ENCODE data around the gene ALG14. TPM values are rescaled to one million over a fixed set of nuclear protein-coding genes. Genes with fewer than 3 reads are reported as not detected.
A peak's percentile ranks its signal among the peaks of the same experiment; 100 is the strongest.
"Not testable (repeated sequence)": the region's sequence is repeated elsewhere in the genome, so short reads cannot be mapped to it uniquely, and the experiment has no call there.

Gene ALG14
- total RNA-seq, 2 experiments from 2014 or later: 1.8 to 2.1 TPM

DNA sequence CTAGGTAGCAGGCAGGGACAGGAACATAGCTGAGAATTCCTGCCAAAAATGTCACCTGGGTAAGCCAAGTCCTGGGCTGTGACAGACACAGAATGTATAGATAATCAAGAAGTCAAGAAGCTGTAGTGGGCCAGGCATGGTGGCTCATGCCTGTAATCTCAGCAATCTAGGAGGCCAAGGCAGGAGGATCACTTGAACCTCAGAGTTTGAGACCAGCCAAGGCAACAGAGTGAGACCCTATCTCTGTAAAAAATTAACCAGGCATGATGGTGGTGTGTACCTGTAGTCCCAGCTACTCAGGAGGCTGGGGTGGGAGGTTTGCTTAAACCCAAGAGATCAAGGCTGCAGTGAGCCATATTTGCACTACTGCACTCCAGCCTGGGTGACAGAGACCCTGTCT is 3.3 kb upstream of the ALG14 start:
- DNase-seq (no peak), ATAC-seq (ENCODE audit: low read depth) (no peak)
- no peaks in the 10 kb centered on the region for H3K9me3 Mint-ChIP-seq
- H3K4me3 Mint-ChIP-seq: no peak overlapping the region
- peaks cover 3% of the 10 kb centered on the region for H3K27me3 Mint-ChIP-seq
- POLR2A ChIA-PET: no interaction called here
- peaks cover 2% of the 10 kb centered on the region for H3K36me3 Mint-ChIP-seq
- H3K27ac Mint-ChIP-seq: no peak overlapping the region
- H3K4me1 Mint-ChIP-seq: peaks cover 12% of the 10 kb centered on the region

GRCh38 chr1:95073446-95073845 is 695 bp upstream of the ALG14 start:
- Mint-ChIP-seq H3K36me3 (peaks cover 2% of the 10 kb centered on the region), H3K9me3 (no peaks in the 10 kb centered on the region), H3K27me3 (peaks cover 3% of the 10 kb centered on the region), H3K4me1 (peaks cover 14% of the 10 kb centered on the region), H3K27ac (peak overlapping the region; percentile 91), H3K4me3 (peak overlapping the region; percentile 90)
- POLR2A ChIA-PET: interaction anchor here (2.6 kb wide), 1 partner anchor 161 kb away, joined by 17 read pairs; the partner anchor contains the start of gene RWDD3
- ATAC-seq (ENCODE audit: low read depth) (no peak), DNase-seq (no peak)

DNA sequence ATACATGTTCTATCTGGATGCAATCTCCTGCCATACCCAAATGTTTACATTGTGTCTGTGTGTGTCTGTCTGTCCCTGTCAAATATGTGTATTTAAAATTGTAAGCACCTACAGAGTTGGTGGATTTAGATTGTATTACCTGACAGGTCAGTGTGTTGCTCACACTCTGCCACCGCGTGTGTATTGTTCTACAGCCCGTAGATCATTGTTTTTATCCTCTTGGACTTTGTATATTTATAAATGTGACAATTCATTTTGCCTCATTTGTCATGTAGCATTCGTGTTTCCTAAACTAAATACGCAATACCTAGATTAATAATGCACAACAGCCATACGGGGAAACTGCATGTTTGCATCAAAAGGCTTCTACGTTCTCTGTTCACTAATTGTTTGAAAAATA is 634 bp downstream of the ALG14 start:
- ATAC-seq (ENCODE audit: low read depth): no peak
- POLR2A ChIA-PET: interaction anchor here (2.6 kb wide), 1 partner anchor 162 kb away, joined by 17 read pairs; the partner anchor contains the start of gene RWDD3
- Mint-ChIP-seq H3K4me1 (peaks cover 14% of the 10 kb centered on the region), H3K9me3 (no peaks in the 10 kb centered on the region), H3K27me3 (peaks cover 3% of the 10 kb centered on the region), H3K27ac (peak overlapping the region; percentile 91), H3K4me3 (peak overlapping the region; percentile 90), H3K36me3 (peaks cover 2% of the 10 kb centered on the region)
- no peak for DNase-seq

DNA sequence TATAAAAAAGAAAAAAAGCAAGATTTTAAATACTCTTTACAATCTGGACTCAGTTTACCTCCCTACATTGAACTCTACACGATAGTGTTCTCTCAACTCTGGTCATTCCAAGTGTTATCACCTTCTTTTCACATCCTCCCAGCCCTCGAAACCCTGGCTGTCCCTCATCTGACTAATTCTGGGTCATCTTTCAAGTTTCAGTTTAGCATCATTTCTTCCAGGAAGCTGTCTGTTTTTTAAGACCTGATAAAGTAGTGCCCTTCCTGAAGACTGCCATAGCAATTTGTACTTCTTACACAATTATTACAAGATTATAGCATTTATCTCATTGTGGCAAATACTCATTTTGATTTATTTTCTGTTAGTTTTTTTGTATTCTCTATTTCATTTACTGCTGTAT is 1.2 kb downstream of the ALG14 start:
- DNase-seq (no peak), ATAC-seq (ENCODE audit: low read depth) (no peak)
- peak overlapping the region; percentile 91 for H3K27ac Mint-ChIP-seq
- peaks cover 2% of the 10 kb centered on the region for H3K36me3 Mint-ChIP-seq
- POLR2A ChIA-PET: no interaction called here
- H3K9me3 Mint-ChIP-seq: no peaks in the 10 kb centered on the region
- H3K4me1 Mint-ChIP-seq: peaks cover 14% of the 10 kb centered on the region
- peak overlapping the region; percentile 90 for H3K4me3 Mint-ChIP-seq
- H3K27me3 Mint-ChIP-seq: peaks cover 3% of the 10 kb centered on the region

GRCh38 chr1:95069710-95070093 is 3.0 kb downstream of the ALG14 start:
- DNase-seq: no peak
- Mint-ChIP-seq H3K27ac (no peak overlapping the region), H3K9me3 (no peaks in the 10 kb centered on the region), H3K4me3 (no peak overlapping the region), H3K27me3 (no peaks in the 10 kb centered on the region), H3K36me3 (peaks cover 4% of the 10 kb centered on the region), H3K4me1 (peaks cover 14% of the 10 kb centered on the region)
- POLR2A ChIA-PET: no interaction called here
- no peak for ATAC-seq (ENCODE audit: low read depth)

GRCh38 chr1:95068956-95069709 is 3.6 kb downstream of the ALG14 start:
- H3K9me3 Mint-ChIP-seq: no peaks in the 10 kb centered on the region
- no peaks in the 10 kb centered on the region for H3K27me3 Mint-ChIP-seq
- ATAC-seq (ENCODE audit: low read depth): no peak
- H3K4me1 Mint-ChIP-seq: peaks cover 14% of the 10 kb centered on the region
- peaks cover 7% of the 10 kb centered on the region for H3K36me3 Mint-ChIP-seq
- no peak for DNase-seq
- POLR2A ChIA-PET: interaction anchor here (0.5 kb wide), 1 partner anchor 215 kb away, joined by 3 read pairs; no protein-coding TSS in a partner anchor
- no peak overlapping the region for H3K4me3 Mint-ChIP-seq
- no peak overlapping the region for H3K27ac Mint-ChIP-seq

DNA sequence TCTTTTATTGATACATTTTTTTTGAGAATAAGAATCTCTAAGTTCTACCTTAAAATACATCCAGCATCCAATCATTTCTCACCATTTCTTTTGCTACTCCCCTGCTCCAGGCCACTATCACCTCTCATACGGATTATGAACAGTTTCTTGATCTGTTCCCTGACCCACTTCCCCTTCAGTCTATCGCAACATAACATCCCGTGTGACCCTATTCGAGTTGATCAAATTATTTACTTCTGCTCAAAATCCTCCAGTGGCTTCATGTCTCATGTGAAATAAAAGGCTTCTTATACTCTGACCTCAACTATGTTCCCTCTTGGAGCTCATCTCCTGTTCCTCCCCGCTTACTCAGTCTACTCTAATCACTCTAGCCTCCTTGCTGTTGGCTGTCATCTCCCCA is 5.2 kb downstream of the ALG14 start:
- ATAC-seq (ENCODE audit: low read depth): no peak

GRCh38 chr1:95067062-95067461 is 5.7 kb downstream of the ALG14 start:
- Mint-ChIP-seq H3K4me3 (no peak overlapping the region), H3K27me3 (no peaks in the 10 kb centered on the region), H3K4me1 (peaks cover 9% of the 10 kb centered on the region), H3K9me3 (no peaks in the 10 kb centered on the region), H3K27ac (no peak overlapping the region), H3K36me3 (peaks cover 14% of the 10 kb centered on the region)
- POLR2A ChIA-PET: no interaction called here
- ATAC-seq (ENCODE audit: low read depth): no peak
- no peak for DNase-seq

More for the DNA sequence above, 5.2 kb downstream of the ALG14 start:
- Mint-ChIP-seq H3K27ac (no peak overlapping the region), H3K9me3 (no peaks in the 10 kb centered on the region), H3K27me3 (no peaks in the 10 kb centered on the region), H3K4me3 (no peak overlapping the region), H3K36me3 (peaks cover 14% of the 10 kb centered on the region), H3K4me1 (peaks cover 10% of the 10 kb centered on the region)
- POLR2A ChIA-PET: no interaction called here
- DNase-seq: no peak

- DNase-seq (no peak), ATAC-seq (ENCODE audit: low read depth) (no peak)
- Mint-ChIP-seq H3K27me3 (no peaks in the 10 kb centered on the region), H3K36me3 (peaks cover 12% of the 10 kb centered on the region), H3K4me3 (no peak overlapping the region), H3K27ac (no peak overlapping the region), H3K9me3 (no peaks in the 10 kb centered on the region), H3K4me1 (no peaks in the 10 kb centered on the region)
- POLR2A ChIA-PET: no interaction called here
Measured at GRCh38 chr1:95061445-95062006, 11.2 kb downstream of the ALG14 start.

DNA sequence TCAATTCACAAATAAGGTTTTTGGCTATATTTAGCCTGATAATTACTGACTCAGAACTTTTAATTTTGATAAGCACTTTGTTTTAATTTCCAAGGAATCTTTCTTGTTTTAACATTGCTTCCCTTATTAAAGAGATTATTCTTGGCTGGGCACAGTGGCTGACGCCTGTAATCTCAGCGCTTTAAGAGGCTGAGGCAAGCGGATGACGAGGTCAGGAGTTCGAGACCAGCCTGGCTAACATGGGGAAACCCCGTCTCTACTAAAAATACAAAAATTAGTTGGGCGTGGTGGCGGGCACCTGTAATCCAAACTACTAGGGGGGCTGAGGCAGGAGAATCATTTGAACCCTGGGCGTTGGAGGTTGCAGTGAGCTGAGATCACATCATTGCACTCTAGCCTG is 13.8 kb downstream of the ALG14 start:
- ATAC-seq (ENCODE audit: low read depth): no peak
- Mint-ChIP-seq H3K4me1 (no peaks in the 10 kb centered on the region), H3K4me3 (no peak overlapping the region), H3K27ac (no peak overlapping the region), H3K9me3 (no peaks in the 10 kb centered on the region), H3K27me3 (no peaks in the 10 kb centered on the region), H3K36me3 (peaks cover 5% of the 10 kb centered on the region)
- no peak for DNase-seq
- POLR2A ChIA-PET: no interaction called here

DNA sequence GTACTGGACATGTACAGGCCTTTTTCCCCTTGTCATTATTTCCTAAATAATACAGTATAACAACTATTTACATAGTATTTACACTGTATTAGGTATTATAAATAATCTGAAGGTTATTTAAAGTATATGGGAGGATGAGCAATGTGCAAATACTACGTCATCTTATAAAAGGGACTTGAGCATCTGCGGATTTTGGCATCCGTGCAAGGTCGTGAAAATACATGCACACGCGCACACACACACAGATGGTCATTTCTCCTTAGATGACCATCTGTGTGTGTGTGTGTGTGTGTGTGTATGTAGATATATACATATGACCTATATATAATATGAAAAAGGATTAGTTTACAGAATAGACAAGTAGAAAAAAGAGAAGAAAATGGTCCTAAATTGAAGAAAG is 15.4 kb downstream of the ALG14 start:
- Mint-ChIP-seq H3K4me1 (no peaks in the 10 kb centered on the region), H3K4me3 (no peak overlapping the region), H3K36me3 (no peaks in the 10 kb centered on the region), H3K9me3 (no peaks in the 10 kb centered on the region), H3K27ac (no peak overlapping the region), H3K27me3 (no peaks in the 10 kb centered on the region)
- ATAC-seq (ENCODE audit: low read depth) (no peak), DNase-seq (no peak)
- POLR2A ChIA-PET: interaction anchor here (0.6 kb wide), 1 partner anchor 20 kb away, joined by 3 read pairs; no protein-coding TSS in a partner anchor

GRCh38 chr1:95049935-95050334 is 22.8 kb downstream of the ALG14 start:
- no peak for ATAC-seq (ENCODE audit: low read depth)
- POLR2A ChIA-PET: no interaction called here
- H3K9me3 Mint-ChIP-seq: no peaks in the 10 kb centered on the region
- H3K4me3 Mint-ChIP-seq: no peak overlapping the region
- H3K27me3 Mint-ChIP-seq: no peaks in the 10 kb centered on the region
- no peaks in the 10 kb centered on the region for H3K4me1 Mint-ChIP-seq
- DNase-seq: no peak
- no peak overlapping the region for H3K27ac Mint-ChIP-seq
- no peaks in the 10 kb centered on the region for H3K36me3 Mint-ChIP-seq

DNA sequence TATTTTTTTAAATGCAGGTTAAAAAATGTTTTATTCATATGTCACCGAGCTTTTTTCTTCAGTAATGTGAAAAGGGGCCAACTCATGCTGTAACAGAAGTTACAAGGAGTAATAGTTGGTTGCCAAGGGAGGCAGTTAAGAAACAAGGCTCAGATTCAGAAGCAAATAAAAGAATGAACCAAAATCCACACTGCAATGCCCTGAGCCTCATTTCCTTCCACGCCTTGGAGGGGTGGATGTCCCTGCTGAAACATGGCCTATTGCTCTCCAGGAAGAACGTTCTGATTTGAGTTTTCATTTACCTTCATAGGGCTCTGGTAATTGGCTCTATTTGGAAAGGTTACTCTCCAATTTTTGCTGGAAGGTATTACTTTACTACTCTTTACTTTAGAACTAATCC is 24.4 kb downstream of the ALG14 start:
- no peaks in the 10 kb centered on the region for H3K9me3 Mint-ChIP-seq
- H3K4me1 Mint-ChIP-seq: no peaks in the 10 kb centered on the region
- H3K4me3 Mint-ChIP-seq: no peak overlapping the region
- ATAC-seq (ENCODE audit: low read depth) (no peak), DNase-seq (no peak)
- no peaks in the 10 kb centered on the region for H3K27me3 Mint-ChIP-seq
- no peak overlapping the region for H3K27ac Mint-ChIP-seq
- H3K36me3 Mint-ChIP-seq: no peaks in the 10 kb centered on the region
- POLR2A ChIA-PET: no interaction called here

DNA sequence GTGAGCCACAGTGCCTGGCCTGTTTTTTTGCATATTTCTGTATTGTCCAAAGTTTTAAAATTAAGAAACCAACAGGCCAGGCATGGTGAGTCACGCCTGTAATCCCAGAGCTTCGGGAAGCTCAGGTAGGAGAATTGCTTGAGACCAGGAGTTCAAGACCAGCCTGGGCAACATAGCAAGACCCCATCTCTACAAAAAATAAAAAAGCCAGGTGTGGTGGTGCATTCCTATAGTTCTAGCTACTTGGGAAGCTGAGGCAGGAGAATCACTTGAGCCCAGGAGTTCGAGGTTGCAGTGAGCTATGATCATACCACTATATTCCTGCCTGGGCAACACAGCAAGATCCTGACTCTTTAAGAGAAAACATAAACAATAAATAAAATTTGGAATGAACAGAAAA is 25.1 kb downstream of the ALG14 start:
- H3K4me3 Mint-ChIP-seq; ATAC-seq (ENCODE audit: low read depth); H3K27ac Mint-ChIP-seq; H3K9me3 Mint-ChIP-seq; H3K4me1 Mint-ChIP-seq; DNase-seq; H3K27me3 Mint-ChIP-seq; H3K36me3 Mint-ChIP-seq; POLR2A ChIA-PET: not testable (repeated sequence)
